ENCODE results near the gene NEDD1. TPM values are rescaled to one million over a fixed set of nuclear protein-coding genes. Genes with fewer than 3 reads are reported as not detected.

The NEDD1 gene, protein sequence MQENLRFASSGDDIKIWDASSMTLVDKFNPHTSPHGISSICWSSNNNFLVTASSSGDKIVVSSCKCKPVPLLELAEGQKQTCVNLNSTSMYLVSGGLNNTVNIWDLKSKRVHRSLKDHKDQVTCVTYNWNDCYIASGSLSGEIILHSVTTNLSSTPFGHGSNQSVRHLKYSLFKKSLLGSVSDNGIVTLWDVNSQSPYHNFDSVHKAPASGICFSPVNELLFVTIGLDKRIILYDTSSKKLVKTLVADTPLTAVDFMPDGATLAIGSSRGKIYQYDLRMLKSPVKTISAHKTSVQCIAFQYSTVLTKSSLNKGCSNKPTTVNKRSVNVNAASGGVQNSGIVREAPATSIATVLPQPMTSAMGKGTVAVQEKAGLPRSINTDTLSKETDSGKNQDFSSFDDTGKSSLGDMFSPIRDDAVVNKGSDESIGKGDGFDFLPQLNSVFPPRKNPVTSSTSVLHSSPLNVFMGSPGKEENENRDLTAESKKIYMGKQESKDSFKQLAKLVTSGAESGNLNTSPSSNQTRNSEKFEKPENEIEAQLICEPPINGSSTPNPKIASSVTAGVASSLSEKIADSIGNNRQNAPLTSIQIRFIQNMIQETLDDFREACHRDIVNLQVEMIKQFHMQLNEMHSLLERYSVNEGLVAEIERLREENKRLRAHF
- 117 and 143 TPM in 2 replicates for total RNA-seq (2014; rRNA removed; shearing (Covaris generic))

DNA sequence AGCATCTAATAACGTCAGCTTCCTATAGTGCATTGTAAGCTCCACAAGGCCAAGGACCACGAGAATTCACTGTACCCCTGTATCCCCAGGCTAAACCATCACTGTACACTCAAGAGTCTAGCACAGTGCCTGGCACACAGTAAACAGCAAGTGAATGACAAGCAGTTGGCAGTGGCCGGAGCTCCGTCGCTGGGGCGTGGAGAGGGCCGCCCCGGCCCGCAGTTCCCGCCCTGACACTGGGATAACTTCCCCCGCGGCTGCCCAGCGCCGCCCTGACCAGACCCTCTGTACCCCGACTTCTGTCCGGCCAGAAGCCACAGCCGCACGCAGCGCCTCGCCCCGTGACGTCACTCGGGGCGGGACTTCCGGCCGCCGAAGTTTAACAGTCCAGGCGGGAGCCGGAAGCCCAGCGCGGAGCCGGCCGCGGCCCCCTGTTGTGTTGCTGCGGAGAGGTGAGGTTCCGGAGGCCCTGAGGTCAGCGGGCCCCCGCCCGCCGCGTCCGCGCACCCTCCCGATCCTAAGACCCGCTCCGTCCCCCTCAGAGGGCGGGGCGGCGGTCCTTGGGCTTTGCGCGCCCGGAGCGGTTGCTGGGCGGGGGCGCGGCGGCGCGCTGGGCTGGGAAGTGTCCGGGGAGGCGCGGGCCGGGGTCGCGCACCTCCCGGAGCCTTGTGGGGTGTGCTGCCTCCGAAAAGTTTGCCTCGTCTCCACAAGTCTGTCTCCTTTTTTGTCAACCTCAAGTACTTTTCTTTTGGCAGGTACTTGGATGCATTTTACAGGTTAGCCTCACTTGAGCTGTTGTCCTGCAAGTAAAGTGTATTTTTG, at the start of gene NEDD1:
Gene NEDD1, plus strand, starts transcription at position 409 of the 822 bp plus-strand sequence. CDS start 2,503 bp downstream, outside the sequence.
- Histone ChIP-seq H3K4me3 (peak within 1 kb of the TSS; percentile 87), H3K27me3 (replicated peaks) (no peaks in the 10 kb centered on the region), H3K9me3 (replicated peaks) (no peaks in the 10 kb centered on the region), H3K27ac (peak within 1 kb of the TSS; percentile 96), H3K36me3 (peaks cover 23% of the 10 kb centered on the region), H3K4me1 (replicated peaks) (peaks cover 35% of the 10 kb centered on the region)
- DNase-seq (ENCODE audit: low read depth in 1 of 2, low spot score in 2 of 2) = peak; percentile 89 to 91

DNA sequence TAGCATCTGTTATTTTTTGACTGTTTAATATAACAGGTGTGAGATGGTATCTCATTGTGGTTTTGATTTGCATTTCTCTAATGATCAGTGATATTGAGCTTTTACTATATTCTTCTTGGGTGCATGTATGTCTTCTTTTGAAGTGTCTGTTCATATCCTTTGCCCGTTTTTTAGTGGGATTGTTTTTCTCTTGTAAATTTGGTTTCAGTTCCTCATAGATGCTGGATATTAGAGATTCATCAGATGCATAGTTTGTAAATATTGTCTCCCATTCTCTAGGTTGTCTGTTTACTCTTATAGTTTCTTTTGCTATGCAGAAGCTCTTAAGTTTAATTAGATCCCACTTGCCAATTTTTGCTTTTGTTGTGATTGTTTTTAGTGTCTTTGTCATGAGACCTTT, 48.9 kb upstream of the NEDD1 start:
- no peak for DNase-seq (ENCODE audit: low read depth in 1 of 2, low spot score in 2 of 2)
- H3K27ac ChIP-seq = no peak overlapping the region
- no peaks in the 10 kb centered on the region for H3K36me3 ChIP-seq
- no peaks in the 10 kb centered on the region for H3K27me3 ChIP-seq (replicated peaks)
- no peaks in the 10 kb centered on the region for H3K9me3 ChIP-seq (replicated peaks)
- peaks cover 21% of the 10 kb centered on the region for H3K4me1 ChIP-seq (replicated peaks)
- H3K4me3 ChIP-seq = no peak overlapping the region

DNA sequence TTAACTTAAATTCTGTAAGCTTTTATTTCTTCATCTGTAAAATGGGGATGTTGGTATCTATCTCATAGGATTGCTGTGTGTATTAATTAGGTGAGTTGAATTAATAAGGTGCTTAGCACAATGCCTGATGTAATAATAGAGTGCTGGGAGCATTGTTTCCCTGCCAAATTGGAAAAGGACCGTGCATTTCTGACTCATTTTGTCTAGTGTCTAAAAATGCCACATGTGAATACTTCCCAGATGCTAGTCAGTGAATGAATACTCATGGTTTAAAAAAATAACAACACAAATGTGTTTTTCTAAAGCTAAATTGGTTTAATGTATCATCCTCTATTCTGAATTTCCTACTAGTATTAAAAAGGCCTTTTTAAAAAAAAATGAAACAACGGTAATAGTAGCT, 45.4 kb upstream of the NEDD1 start:
- Histone ChIP-seq H3K27me3 (replicated peaks) (no peaks in the 10 kb centered on the region), H3K27ac (peak overlapping the region; percentile 93), H3K36me3 (no peaks in the 10 kb centered on the region), H3K9me3 (replicated peaks) (no peaks in the 10 kb centered on the region), H3K4me3 (no peak overlapping the region), H3K4me1 (replicated peaks) (peaks cover 28% of the 10 kb centered on the region)
- peak in 1 of 2 experiments; percentile 42 for DNase-seq (ENCODE audit: low read depth in 1 of 2, low spot score in 2 of 2)

DNA sequence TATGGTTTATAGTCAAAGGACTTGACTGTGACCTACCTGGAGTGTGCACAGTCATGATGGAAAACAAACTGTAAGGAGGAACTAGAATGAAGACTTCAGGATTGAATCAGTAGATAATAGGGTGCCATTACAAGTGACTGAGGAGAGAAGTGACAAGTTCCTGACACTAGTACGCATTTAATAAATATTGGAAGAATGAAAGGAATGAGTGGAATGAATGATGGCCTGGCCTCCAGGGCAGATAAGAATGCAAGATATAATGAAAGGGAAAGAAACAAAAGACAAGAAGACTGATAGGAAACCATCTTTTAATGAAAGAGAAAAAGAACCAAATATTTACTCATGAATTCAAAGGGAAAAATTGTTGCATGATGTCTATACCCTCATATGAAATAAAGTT, 44.7 kb upstream of the NEDD1 start:
- H3K27ac ChIP-seq = peak overlapping the region; percentile 93
- peak in 1 of 2 experiments; percentile 80 for DNase-seq (ENCODE audit: low read depth in 1 of 2, low spot score in 2 of 2)
- no peaks in the 10 kb centered on the region for H3K9me3 ChIP-seq (replicated peaks)
- peaks cover 28% of the 10 kb centered on the region for H3K4me1 ChIP-seq (replicated peaks)
- H3K4me3 ChIP-seq = no peak overlapping the region
- no peaks in the 10 kb centered on the region for H3K36me3 ChIP-seq
- no peaks in the 10 kb centered on the region for H3K27me3 ChIP-seq (replicated peaks)

DNA sequence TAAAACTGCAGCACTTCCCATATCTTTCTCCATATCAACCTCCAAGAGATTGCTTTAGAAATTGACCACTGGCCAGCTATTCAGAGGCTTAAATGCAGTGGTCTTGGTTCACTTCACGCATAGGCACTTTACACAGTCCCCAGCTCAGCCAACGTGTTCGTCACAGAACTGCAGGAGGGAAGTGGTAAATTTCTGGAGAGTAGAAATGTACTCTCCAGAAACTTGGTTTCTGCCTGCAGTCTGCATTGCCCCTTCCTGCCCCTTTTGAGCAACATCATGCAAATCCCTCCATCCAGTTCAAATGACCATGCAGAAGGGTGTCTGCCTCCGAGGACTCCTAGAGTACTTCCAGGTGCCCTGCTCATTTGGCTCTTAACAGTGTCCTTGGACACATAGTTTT, 42.7 kb upstream of the NEDD1 start:
- Histone ChIP-seq H3K4me1 (replicated peaks) (peaks cover 28% of the 10 kb centered on the region), H3K27ac (no peak overlapping the region)
- DNase-seq (ENCODE audit: low read depth in 1 of 2, low spot score in 2 of 2) = no peak

DNA sequence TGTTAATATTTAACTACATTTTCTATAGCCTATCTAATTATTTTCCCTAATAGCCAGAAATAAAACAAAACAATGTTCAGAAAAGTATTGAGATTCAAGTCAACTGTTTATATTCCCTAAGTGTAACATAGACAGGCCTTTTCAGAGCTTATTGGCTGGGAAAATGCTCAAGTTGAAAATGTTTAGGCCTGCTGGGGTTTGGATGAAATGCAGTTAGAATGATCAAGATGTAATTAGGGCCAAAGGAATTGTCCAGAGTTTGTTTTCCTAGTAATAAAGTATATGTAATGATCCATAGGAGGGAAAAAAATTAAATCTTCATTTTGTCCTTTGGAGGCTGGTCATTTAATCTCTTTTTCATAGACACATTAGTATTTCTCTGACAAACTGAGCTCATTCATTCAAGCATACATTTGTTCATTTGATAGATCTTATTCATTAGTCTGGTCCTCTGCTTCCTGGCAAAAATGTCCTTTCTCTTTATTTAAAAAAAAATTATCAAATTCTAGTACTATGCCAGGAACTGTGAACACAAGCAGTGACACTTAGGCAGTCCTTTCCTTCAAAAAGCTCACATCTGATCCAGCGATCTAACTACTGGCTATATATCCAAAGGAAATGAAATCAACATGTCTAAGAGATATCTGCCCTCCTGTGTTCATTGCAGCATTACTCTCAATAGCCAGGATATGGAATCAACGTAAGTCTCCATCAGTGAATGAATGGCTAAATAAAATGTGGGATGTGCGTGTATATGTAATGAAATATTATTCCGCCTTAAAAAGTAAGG, 40.1 kb upstream of the NEDD1 start:
- no peak for DNase-seq (ENCODE audit: low read depth in 1 of 2, low spot score in 2 of 2)
- no peaks in the 10 kb centered on the region for H3K36me3 ChIP-seq
- H3K27me3 ChIP-seq (replicated peaks) = no peaks in the 10 kb centered on the region
- no peaks in the 10 kb centered on the region for H3K9me3 ChIP-seq (replicated peaks)
- peaks cover 18% of the 10 kb centered on the region for H3K4me1 ChIP-seq (replicated peaks)
- no peak overlapping the region for H3K27ac ChIP-seq
- H3K4me3 ChIP-seq = no peak overlapping the region

More for the DNA sequence above, 42.7 kb upstream of the NEDD1 start:
- Histone ChIP-seq H3K27me3 (replicated peaks) (no peaks in the 10 kb centered on the region), H3K36me3 (no peaks in the 10 kb centered on the region), H3K4me3 (no peak overlapping the region), H3K9me3 (replicated peaks) (no peaks in the 10 kb centered on the region)

DNA sequence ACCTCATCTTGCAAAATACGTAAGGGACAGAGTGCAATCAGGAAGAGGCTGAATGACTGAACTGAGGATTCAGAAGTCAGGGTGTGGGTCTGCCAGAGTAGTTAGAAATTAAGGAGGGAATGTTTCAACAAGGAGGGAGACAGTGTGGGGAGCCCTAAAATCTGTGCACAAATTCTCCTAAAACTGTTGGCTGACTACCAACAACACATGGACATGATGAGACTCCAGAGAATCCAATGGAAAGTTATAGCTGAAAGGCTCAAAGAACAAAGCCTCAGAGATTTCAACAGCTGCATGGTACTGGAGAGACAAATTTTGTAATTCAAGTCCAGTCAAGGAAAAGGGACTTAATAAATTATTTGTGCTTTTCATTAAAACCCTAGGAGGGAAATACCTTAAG, 36.1 kb upstream of the NEDD1 start:
- H3K27me3 ChIP-seq (replicated peaks) = no peaks in the 10 kb centered on the region
- H3K27ac ChIP-seq = no peak overlapping the region
- H3K9me3 ChIP-seq (replicated peaks) = no peaks in the 10 kb centered on the region
- DNase-seq (ENCODE audit: low read depth in 1 of 2, low spot score in 2 of 2) = no peak
- no peaks in the 10 kb centered on the region for H3K36me3 ChIP-seq
- no peaks in the 10 kb centered on the region for H3K4me1 ChIP-seq (replicated peaks)
- no peak overlapping the region for H3K4me3 ChIP-seq

DNA sequence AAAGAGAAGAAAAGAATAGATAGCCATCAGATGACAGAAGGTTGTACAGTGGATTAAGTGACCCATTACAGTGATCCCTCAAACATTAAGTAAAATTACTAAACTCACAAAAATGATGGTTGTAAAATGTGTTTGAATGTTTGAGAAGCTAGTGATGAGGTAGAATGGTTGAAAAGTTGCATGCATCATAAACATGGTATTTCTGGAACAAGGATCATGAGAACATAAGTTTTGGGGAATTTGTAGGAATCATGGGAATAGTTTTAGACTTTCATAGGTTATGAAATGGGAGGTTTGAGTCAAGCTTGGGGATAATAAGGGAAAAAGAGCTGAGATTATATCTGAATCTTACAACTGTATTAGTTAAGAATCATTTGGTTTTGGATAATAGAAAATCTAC, 34.1 kb upstream of the NEDD1 start:
- Histone ChIP-seq H3K4me3 (no peak overlapping the region), H3K27me3 (replicated peaks) (no peaks in the 10 kb centered on the region), H3K27ac (no peak overlapping the region), H3K36me3 (no peaks in the 10 kb centered on the region), H3K4me1 (replicated peaks) (peaks cover 9% of the 10 kb centered on the region), H3K9me3 (replicated peaks) (no peaks in the 10 kb centered on the region)
- no peak for DNase-seq (ENCODE audit: low read depth in 1 of 2, low spot score in 2 of 2)

DNA sequence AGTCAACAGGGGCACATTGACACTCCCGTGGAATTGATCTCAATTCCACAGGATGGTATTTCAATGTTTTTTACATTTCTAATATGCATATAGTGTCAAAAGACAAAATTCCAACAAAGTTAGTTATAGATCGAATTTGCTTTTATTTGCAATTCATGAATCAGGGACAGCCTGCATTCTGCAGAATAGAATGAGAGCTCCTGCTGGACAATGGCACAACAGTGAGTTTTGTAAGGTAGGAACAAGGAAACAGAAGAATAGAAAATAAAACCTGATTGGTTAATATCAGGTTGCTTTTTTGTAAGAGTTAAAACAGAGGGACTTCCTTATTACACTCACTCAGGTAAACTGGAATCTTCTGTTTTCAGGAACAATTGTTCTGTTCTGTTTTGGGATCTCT, 32.8 kb upstream of the NEDD1 start:
- H3K36me3 ChIP-seq = no peaks in the 10 kb centered on the region
- no peak overlapping the region for H3K27ac ChIP-seq
- no peak overlapping the region for H3K4me3 ChIP-seq
- peaks cover 22% of the 10 kb centered on the region for H3K4me1 ChIP-seq (replicated peaks)
- no peak for DNase-seq (ENCODE audit: low read depth in 1 of 2, low spot score in 2 of 2)
- H3K27me3 ChIP-seq (replicated peaks) = no peaks in the 10 kb centered on the region
- H3K9me3 ChIP-seq (replicated peaks) = no peaks in the 10 kb centered on the region

DNA sequence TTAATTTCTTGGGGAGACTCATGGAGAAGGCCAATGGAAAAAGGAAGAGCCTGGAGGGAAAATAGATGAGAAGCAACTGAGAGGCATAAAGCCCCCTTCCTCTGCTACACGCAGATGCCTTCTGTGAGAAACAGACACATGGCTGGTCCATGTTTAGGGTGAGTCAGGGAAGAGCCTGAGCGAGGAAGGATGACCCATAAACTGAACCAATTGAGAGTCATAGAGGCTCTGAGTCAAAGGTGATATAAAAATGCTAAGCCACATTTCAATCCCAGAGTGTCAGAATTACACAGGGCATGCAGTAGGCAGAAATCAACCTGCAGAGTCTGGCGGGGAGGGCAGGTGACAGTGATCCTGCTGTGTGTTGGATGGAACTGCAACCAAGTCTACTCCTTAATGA, 30.1 kb upstream of the NEDD1 start:
- no peak for DNase-seq (ENCODE audit: low read depth in 1 of 2, low spot score in 2 of 2)
- H3K27ac ChIP-seq = no peak overlapping the region
- H3K9me3 ChIP-seq (replicated peaks) = no peaks in the 10 kb centered on the region

DNA sequence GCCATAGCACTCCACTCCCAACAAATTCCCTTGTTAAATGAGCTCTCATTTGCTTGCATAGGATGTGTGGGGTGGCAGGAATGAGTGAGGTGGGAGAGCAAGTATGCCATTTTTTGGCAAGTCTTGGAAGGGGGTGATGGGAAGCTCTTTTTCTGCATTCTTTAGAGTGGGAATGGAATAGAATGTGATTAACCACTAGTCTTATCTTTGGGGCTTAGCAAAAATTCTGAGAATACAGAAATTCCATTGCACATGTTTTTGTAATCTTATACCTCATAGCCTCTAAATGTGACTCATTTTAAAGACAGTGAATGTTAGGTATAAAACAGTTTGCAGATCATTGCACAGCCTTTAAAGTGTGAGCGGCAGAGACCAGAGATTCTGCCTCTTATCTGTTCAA, 28.4 kb upstream of the NEDD1 start:
- Histone ChIP-seq H3K4me3 (no peak overlapping the region), H3K9me3 (replicated peaks) (no peaks in the 10 kb centered on the region), H3K27ac (peak overlapping the region; percentile 91), H3K27me3 (replicated peaks) (no peaks in the 10 kb centered on the region), H3K36me3 (no peaks in the 10 kb centered on the region), H3K4me1 (replicated peaks) (peaks cover 58% of the 10 kb centered on the region)
- DNase-seq (ENCODE audit: low read depth in 1 of 2, low spot score in 2 of 2) = peak; percentile 59 to 77

More for the DNA sequence above, 30.1 kb upstream of the NEDD1 start:
- H3K36me3 ChIP-seq = no peaks in the 10 kb centered on the region
- no peaks in the 10 kb centered on the region for H3K27me3 ChIP-seq (replicated peaks)
- no peak overlapping the region for H3K4me3 ChIP-seq
- H3K4me1 ChIP-seq (replicated peaks) = peaks cover 45% of the 10 kb centered on the region

DNA sequence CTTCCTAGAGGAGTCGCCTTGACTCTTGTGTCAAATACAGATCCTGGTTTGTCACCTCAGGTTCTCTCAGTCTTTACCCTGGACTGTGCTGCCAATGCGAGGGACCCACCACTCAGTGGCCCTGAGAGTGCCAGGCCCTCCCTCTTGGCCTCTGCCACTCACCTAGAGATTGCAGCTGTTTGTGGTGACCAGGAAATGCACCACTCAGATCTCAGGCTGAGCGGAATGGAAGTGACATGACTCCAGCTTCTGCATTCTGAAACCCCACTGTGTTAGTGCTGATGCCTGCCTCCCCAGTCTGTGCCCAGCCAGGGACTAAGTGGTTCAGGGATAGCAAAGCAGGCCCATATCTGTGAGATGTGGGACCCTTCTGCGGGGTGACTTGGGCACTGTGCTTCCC, 27.8 kb upstream of the NEDD1 start:
- H3K27ac ChIP-seq = peak overlapping the region; percentile 91
- H3K27me3 ChIP-seq (replicated peaks) = no peaks in the 10 kb centered on the region
- H3K4me3 ChIP-seq = no peak overlapping the region
- DNase-seq (ENCODE audit: low read depth in 1 of 2, low spot score in 2 of 2) = no peak
- H3K9me3 ChIP-seq (replicated peaks) = no peaks in the 10 kb centered on the region
- H3K4me1 ChIP-seq (replicated peaks) = peaks cover 64% of the 10 kb centered on the region
- H3K36me3 ChIP-seq = no peaks in the 10 kb centered on the region

DNA sequence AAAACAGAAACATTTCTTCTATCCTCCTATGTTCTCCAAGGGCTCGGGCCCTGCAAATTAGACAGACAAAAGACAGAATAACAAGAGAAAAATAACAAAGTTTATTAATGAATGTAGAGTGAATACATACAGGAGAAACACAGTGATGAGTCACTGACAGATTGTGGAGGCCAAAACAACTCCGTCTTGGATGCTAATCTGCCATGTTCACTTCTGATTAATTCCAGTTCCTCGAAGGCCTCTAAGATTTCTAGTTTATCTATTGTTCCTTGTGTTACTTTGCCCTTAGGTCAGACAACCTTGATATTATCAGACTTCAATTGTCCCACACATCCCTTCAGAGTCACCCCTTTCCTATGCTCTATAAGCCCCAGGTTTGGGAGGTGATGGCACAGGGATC, 26.8 kb upstream of the NEDD1 start:
- no peaks in the 10 kb centered on the region for H3K27me3 ChIP-seq (replicated peaks)
- no peaks in the 10 kb centered on the region for H3K9me3 ChIP-seq (replicated peaks)
- no peak for DNase-seq (ENCODE audit: low read depth in 1 of 2, low spot score in 2 of 2)
- H3K4me3 ChIP-seq = no peak overlapping the region
- H3K27ac ChIP-seq = peak overlapping the region; percentile 91
- H3K36me3 ChIP-seq = no peaks in the 10 kb centered on the region
- H3K4me1 ChIP-seq (replicated peaks) = peaks cover 66% of the 10 kb centered on the region

Data from SJSA1 (cell line).